A673 (cell line): ENCODE results near the gene FBXW8. TPM values are rescaled to one million over a fixed set of nuclear protein-coding genes. Genes with fewer than 3 reads are reported as not detected.

Experiments
- BruUV-seq: library from RNA; stranded (reverse); fragments of 400-500 nt; replicated peaks from 2 replicates; lab custom pipeline; 2021; lab: Mats Ljungman, UMichigan
- CTCF ChIA-PET: fragments of 300-600 bp; sonication (Branson Sonifier 250); formaldehyde crosslinking; loops from one replicate; lab custom pipeline; 2022; ENCODE audit warnings: antibody characterized with exemption; lab: Charles Lee
- POLR2A ChIA-PET: fragments of 300-600 bp; sonication (Branson Sonifier 250); formaldehyde crosslinking; loops from one replicate; lab custom pipeline; 2022; ENCODE audit warnings: antibody characterized with exemption; ENCODE audit not compliant: low non-redundant PET; lab: Charles Lee
- DNase-seq: peaks from one replicate; pipeline ENCODE4 v3.0.0-alpha.2; 2015; ENCODE audit warnings: low spot score
- H3K27ac ChIP-seq: fragments of 200-600 bp; sonication (generic); 2 replicates; pipeline ENCODE4 v1.5.1; 2016; ENCODE audit warnings: mixed run types, low read depth, mild to moderate bottlenecking, mixed read lengths, antibody characterized with exemption, low read length; ENCODE audit not compliant: poor library complexity, severe bottlenecking
- H3K27me3 ChIP-seq: fragments of 200-600 bp; sonication (generic); replicated peaks from 2 replicates; pipeline ENCODE4 v1.6.1; 2017; ENCODE audit warnings: mixed run types, low read depth, mild to moderate bottlenecking, mixed read lengths, antibody characterized with exemption, low read length; ENCODE audit not compliant: insufficient read depth, poor library complexity
- H3K36me3 ChIP-seq: fragments of 200-600 bp; sonication (generic); 2 replicates; pipeline ENCODE4 v1.6.1; 2016; ENCODE audit warnings: mixed run types, mild to moderate bottlenecking, mixed read lengths, antibody characterized with exemption, low read length; ENCODE audit not compliant: insufficient read depth, poor library complexity, severe bottlenecking
- H3K4me1 ChIP-seq: fragments of 200-600 bp; sonication (generic); 2 replicates; pipeline ENCODE4 v1.6.1; 2017; ENCODE audit warnings: mixed run types, mild to moderate bottlenecking, mixed read lengths, antibody characterized with exemption, low read length; ENCODE audit not compliant: insufficient read depth, poor library complexity, severe bottlenecking
- H3K4me3 ChIP-seq: fragments of 200-600 bp; sonication (generic); 2 replicates; pipeline ENCODE4 v1.5.1; 2016; ENCODE audit warnings: low read depth, mixed run types, mild to moderate bottlenecking, mixed read lengths, low read length; ENCODE audit not compliant: poor library complexity, severe bottlenecking
- H3K9me3 ChIP-seq: fragments of 200-600 bp; sonication (generic); 2 replicates; pipeline ENCODE4 v1.6.1; 2016; ENCODE audit warnings: mixed run types, low read depth, mild to moderate bottlenecking, mixed read lengths, antibody characterized with exemption, low read length; ENCODE audit not compliant: poor library complexity, severe bottlenecking
- CTCF ChIP-seq: fragments of 300-800, 200-600 bp; sonication (generic); conservative IDR thresholded peaks from 2 replicates; pipeline ENCODE4 v1.5.1; 2017; ENCODE audit warnings: low read depth, mild to moderate bottlenecking, antibody characterized with exemption, low read length, moderate library complexity, mixed read lengths
- EZH2 ChIP-seq: fragments of 200-600 bp; sonication (generic); IDR thresholded peaks from 2 replicates; pipeline ENCODE4 v1.6.1; 2017; ENCODE audit warnings: borderline replicate concordance, low read depth, mild to moderate bottlenecking, mixed read lengths, antibody characterized with exemption, low read length; ENCODE audit not compliant: poor library complexity, severe bottlenecking
- intact Hi-C: fragments of 100-400 bp; cut with micrococcal nuclease; formaldehyde crosslinking; loops from one replicate; pipeline ENCODE4 v1.10.0; 2022; ENCODE audit not compliant: unreplicated experiment
- total RNA-seq: library from RNA; stranded (reverse); gene quantifications from 2 replicates; pipeline ENCODE4 v1.2.3, GENCODE V29; 2021

FBXW8 gene
- total RNA-seq, 1 experiment from 2014 or later: 14.8 TPM

DNA sequence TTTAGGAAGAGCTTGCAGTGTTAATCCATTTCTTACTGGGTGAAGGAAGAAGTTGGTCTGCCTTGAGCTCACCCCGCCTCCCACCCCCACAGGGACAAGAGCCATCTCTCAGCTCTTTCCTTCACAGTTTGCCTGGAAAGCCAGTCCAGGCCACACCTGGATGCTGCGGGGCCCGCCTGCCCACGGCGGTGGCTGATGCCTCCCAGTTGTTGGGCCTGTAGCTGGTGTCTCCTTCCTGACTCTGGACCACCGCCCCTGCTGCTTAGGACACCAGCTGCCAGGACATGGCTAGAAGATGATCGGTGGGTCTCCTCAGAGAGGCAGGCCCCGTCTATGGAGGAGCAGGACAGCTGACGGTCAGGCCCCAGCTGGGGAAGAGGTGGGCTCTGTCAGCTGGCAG is 95.6 kb downstream of the FBXW8 start:
- Histone ChIP-seq H3K9me3 (no peaks in the 10 kb centered on the region), H3K27ac (no peak overlapping the region), H3K4me1 (no peaks in the 10 kb centered on the region), H3K27me3 (no peaks in the 10 kb centered on the region), H3K4me3 (no peak overlapping the region), H3K36me3 (peaks cover 4% of the 10 kb centered on the region)
- CTCF ChIA-PET: no interaction called here
- no peak for TF ChIP-seq EZH2
- TF ChIP-seq CTCF: no peak
- no TSS peak for BruUV-seq
- POLR2A ChIA-PET: interaction anchor here (0.5 kb wide), 1 partner anchor 49 kb away, joined by 4 read pairs; no protein-coding TSS in a partner anchor
- intact Hi-C loops: no loop called here
- no peak for DNase-seq

- Histone ChIP-seq H3K36me3 (peaks cover 11% of the 10 kb centered on the region), H3K4me1 (no peaks in the 10 kb centered on the region), H3K27me3 (no peaks in the 10 kb centered on the region), H3K27ac (no peak overlapping the region), H3K9me3 (no peaks in the 10 kb centered on the region), H3K4me3 (no peak overlapping the region)
- POLR2A ChIA-PET: no interaction called here
- no TSS peak for BruUV-seq
- no peak for DNase-seq
- CTCF ChIA-PET: no interaction called here
- intact Hi-C loops: no loop called here
- no peak for TF ChIP-seq CTCF
These were observed 96.8 kb downstream of the FBXW8 start for GRCh38 chr12:117007577-117007976.

DNA sequence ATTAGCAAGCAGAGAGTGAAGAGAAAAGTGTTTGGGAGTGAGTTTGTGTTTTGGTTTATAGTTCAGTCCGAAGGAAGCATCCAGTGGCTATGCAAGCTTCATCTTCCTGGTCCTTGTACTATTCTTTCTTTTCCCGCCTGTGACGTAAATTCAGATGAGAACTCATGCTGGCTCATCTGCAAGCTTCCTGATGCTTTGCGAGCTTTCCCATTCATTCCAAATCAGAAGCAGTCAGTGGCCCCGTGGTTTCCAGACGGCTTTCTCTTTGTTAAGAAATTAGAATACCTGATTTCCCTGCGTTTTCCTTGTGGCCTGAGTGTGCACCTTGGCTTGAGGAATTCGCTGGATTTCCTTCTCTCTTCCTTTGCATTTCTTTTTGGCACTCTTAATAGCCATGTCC is 99.0 kb downstream of the FBXW8 start:
- Histone ChIP-seq H3K27me3 (no peaks in the 10 kb centered on the region), H3K9me3 (peaks cover 9% of the 10 kb centered on the region), H3K4me3 (no peak overlapping the region), H3K27ac (no peak overlapping the region), H3K36me3 (peaks cover 11% of the 10 kb centered on the region), H3K4me1 (no peaks in the 10 kb centered on the region)
- no peak for DNase-seq
- no TSS peak for BruUV-seq
- TF ChIP-seq EZH2 (no peak), CTCF (no peak)
- ChIA-PET CTCF (no interaction called here), POLR2A (no interaction called here)
- intact Hi-C loops: no loop called here
